ENCODE results near the gene DDX5.
"Not testable (repeated sequence)": the region's sequence is repeated elsewhere in the genome, so short reads cannot be mapped to it uniquely, and the experiment has no call there.

DDX5 gene

DNA sequence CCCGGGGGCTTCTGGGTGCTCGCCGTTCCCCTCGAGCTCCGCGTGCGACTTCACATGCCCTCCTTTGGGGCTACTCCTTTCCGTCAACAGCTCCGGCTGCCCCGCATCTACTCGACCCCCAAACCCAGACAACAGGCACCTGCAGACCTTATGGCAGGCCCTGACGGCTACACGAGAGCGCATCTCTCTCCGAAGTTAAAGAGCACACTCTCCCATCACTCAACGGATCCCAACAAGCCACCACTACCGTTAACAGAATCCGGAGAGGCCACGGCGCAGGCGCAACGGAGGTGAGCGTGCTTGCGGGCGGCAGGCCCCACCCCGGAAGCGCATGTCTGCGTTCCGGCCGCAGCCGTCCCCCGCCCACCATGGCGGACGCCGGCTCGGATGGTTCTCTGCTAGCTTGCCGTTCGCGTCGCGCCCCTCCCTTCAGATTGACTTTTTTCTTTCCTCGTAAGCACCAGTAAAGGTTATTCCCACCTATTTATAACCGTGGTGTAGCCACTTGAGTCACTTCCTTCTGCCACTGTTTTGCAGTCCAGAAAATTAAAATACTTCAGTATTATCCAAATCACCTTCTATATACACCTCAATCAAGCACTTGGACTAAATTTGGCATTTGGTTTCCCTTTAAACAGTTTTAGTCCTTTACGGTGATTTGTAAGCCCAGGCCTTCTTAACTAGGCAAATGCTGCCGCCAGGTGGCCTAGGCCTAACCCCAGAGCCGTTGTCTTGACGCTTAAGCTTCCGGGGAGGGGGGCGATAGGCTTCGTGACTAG, 9.1 kb downstream of the DDX5 start, which contains the start of gene POLG2:
Gene POLG2, minus strand, starts transcription at position 269 of the 779 bp plus-strand sequence. Its CDS starts 86 bp downstream, at position 183.
- peak; percentile 79 for DNase-seq (ENCODE audit: extremely low read depth, low read depth)
- H3K4me3 ChIP-seq (replicated peaks; ENCODE audit: low read depth, low read length): peak within 1 kb of the TSS; percentile 51
- TF ChIP-seq, protein P1, sequence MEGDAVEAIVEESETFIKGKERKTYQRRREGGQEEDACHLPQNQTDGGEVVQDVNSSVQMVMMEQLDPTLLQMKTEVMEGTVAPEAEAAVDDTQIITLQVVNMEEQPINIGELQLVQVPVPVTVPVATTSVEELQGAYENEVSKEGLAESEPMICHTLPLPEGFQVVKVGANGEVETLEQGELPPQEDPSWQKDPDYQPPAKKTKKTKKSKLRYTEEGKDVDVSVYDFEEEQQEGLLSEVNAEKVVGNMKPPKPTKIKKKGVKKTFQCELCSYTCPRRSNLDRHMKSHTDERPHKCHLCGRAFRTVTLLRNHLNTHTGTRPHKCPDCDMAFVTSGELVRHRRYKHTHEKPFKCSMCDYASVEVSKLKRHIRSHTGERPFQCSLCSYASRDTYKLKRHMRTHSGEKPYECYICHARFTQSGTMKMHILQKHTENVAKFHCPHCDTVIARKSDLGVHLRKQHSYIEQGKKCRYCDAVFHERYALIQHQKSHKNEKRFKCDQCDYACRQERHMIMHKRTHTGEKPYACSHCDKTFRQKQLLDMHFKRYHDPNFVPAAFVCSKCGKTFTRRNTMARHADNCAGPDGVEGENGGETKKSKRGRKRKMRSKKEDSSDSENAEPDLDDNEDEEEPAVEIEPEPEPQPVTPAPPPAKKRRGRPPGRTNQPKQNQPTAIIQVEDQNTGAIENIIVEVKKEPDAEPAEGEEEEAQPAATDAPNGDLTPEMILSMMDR (IDR thresholded peaks at IDR 0.05; ENCODE audit: low read depth, low read length, missing control alignments): peak; percentile 55

DNA sequence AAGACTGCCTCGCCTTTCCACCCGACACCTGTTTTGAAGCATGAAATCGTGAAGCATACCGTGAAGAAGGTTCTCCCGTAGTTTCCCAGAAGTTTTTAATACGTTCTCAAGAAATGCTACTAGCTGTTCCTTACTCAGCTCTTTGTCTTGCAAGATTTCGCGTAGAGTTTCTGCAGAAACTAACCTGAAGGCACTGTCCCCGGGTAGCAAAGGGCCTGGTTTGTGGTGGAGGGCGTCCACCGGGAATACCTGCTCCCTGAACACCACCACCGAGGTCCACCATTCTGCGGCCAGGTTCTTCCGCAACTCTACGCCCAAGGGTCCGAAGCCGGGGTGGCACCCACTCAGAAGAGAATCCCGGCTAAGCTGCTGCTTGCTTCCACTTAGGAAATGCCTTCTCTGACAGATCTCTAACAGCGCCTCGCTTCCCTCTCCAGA, 9.7 kb downstream of the DDX5 start:
- DNase-seq (ENCODE audit: extremely low read depth, low read depth): no peak
- TF ChIP-seq, protein P1 (IDR thresholded peaks at IDR 0.05; ENCODE audit: low read depth, low read length, missing control alignments): no peak
- peak overlapping the region; percentile 51 for H3K4me3 ChIP-seq (replicated peaks; ENCODE audit: low read depth, low read length)

DNA sequence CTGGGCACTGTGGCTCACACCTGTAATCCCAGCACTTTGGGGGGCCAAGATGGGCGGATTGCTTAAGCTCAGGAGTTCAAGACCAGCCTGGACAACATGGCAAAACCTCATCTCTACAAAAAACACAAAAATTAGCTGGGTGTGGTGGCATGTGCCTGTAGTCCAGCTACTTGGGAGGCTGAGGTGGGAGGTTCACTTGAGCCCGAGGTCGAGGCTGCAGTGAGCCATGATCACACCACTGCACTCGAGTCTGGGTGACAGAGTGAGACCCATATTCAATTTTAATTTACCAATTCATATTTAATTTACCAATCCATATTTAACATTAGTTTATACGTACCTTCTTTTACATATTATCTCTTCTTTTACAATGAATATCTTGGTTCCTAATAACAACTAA, 10.8 kb downstream of the DDX5 start:
- peak overlapping the region; percentile 51 for H3K4me3 ChIP-seq (replicated peaks; ENCODE audit: low read depth, low read length)
- not testable (repeated sequence) for DNase-seq (ENCODE audit: extremely low read depth, low read depth)

DNA sequence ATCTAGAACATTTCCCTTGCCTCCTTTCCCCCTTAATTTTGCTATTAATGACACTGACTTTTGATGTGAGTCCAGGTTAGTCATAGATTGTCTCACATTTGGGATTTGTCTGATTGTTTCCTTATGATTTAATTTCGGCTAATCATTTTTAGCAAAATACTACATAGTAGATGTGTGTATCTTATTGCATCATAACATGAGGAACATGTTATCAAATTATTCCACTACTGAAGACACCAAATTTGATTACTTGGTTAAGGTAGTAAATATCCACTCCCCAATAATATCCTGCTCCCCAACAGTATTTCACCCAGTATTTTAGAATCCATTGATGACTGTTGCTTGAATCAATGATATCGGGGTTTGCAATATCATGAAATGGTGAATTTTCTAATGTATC, 12.0 kb downstream of the DDX5 start:
- TF ChIP-seq, protein P1 (IDR thresholded peaks at IDR 0.05; ENCODE audit: low read depth, low read length, missing control alignments): no peak
- H3K4me3 ChIP-seq (replicated peaks; ENCODE audit: low read depth, low read length): peak overlapping the region; percentile 51
- no peak for DNase-seq (ENCODE audit: extremely low read depth, low read depth)

DNA sequence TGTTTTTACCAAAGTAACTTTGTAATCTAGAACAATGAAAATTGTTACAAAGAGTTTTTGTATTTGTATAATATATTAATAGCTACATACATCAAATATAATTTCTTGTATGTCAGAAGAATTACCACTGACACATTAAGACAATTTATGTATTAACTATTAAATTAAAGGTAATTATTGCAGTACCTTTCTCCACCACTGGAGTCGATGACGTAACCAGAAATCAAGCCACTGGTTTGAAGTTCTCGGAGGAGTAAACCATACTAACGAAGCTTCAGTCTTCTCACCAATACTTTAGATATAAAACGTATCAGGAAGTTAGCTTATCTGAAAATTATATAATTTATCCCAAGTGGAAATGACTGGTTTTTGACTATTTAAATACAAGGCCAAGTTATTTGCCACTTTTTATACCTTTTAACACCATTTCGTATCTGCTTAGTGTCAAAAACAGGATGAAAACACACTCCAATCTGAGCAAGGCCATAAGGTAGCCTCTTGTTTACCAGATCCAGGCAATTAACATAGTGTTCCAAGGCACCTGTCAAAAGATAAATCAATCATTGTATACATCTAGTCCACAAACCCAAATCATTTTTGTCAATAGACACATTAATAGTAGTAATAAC, 13.5 kb downstream of the DDX5 start:
- no peak for DNase-seq (ENCODE audit: extremely low read depth, low read depth)
- TF ChIP-seq, protein P1 (IDR thresholded peaks at IDR 0.05; ENCODE audit: low read depth, low read length, missing control alignments): no peak
- no peak overlapping the region for H3K4me3 ChIP-seq (replicated peaks; ENCODE audit: low read depth, low read length)

DNA sequence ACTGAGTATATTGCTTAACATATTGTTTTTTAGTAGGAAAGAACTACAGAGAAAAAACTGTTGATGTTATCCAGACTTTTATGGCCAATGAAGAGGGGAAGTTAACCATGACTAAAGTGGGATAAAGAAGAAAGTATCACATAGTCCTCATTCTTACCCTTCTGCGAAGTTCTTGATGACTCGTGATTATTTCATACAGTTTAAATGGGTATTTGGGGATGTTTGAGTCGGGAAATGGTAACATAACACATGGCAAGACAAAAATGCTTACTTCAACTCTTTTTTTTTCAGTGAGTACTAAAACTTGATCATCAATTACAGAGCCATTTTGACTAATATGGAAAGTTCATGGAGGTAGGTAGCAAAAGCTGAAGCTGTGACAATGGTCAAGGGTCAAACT, 14.1 kb downstream of the DDX5 start:
- no peak overlapping the region for H3K4me3 ChIP-seq (replicated peaks; ENCODE audit: low read depth, low read length)
- TF ChIP-seq, protein P1 (IDR thresholded peaks at IDR 0.05; ENCODE audit: low read depth, low read length, missing control alignments): no peak
- no peak for DNase-seq (ENCODE audit: extremely low read depth, low read depth)

DNA sequence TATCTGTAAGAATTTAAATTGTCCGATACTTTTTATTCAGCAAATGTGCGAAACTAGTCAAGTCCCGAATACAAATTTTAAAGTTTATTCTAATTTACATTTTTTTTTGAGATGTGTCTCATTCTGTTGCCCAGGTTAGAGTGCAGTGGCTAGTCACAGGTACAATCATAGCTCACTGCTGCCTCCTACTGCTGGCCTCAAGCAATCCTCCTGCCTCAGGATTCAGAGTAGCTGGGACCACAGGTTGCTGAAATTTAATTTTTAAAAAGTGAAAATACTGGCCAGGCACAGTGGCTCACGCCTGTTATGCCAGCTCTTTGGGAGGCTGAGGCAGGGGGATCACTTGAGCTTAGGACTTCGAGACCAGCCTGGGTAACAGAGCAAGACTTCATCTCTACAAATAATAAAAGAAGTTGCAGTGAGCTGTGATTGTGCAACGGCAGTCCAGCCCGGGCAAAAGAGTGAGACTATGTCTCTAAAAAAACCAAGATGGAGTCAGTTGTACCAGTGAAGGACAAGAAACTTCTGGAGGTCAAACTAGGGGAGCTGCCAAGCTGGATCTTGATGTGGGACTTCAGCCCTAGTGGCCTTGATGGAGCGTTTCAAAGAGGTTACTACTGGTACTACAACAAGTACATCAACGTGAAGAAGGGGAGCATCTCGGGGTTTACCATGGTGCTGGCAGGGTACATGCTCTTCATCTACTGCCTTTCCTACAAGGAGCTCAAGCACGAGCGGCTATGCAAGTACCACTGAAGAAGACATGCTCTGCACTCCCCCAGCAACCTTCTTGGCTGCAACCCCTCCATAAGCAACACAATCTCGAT, 14.8 kb downstream of the DDX5 start:
- H3K4me3 ChIP-seq (replicated peaks; ENCODE audit: low read depth, low read length): no peak overlapping the region
- DNase-seq (ENCODE audit: extremely low read depth, low read depth): no peak
- TF ChIP-seq, protein P1 (IDR thresholded peaks at IDR 0.05; ENCODE audit: low read depth, low read length, missing control alignments): peak; percentile 70
